ENCODE results near the gene EVI2A.

DNA sequence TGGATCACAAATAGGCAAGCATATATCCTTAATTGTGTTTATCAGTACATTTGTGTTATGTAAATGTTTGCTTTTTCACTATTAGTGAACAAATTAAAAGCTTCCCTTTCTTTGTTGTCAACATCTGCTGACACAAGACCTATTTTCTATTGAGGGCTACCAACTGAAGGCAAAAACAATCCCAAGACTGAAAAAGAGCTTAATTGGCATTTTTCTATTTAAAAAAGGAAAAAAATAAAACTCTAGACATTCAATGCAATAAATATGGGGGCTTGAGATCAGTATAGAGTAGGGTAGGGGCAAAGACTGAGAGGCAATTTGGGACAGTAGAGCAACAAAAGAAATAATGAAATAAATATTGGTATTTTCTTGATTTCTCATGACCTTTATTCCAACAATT is 48.6 kb downstream of the EVI2A start:
- TF ChIP-seq, protein P1, sequence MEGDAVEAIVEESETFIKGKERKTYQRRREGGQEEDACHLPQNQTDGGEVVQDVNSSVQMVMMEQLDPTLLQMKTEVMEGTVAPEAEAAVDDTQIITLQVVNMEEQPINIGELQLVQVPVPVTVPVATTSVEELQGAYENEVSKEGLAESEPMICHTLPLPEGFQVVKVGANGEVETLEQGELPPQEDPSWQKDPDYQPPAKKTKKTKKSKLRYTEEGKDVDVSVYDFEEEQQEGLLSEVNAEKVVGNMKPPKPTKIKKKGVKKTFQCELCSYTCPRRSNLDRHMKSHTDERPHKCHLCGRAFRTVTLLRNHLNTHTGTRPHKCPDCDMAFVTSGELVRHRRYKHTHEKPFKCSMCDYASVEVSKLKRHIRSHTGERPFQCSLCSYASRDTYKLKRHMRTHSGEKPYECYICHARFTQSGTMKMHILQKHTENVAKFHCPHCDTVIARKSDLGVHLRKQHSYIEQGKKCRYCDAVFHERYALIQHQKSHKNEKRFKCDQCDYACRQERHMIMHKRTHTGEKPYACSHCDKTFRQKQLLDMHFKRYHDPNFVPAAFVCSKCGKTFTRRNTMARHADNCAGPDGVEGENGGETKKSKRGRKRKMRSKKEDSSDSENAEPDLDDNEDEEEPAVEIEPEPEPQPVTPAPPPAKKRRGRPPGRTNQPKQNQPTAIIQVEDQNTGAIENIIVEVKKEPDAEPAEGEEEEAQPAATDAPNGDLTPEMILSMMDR (IDR thresholded peaks at IDR 0.05 in 8 of 11, conservative IDR thresholded peaks at IDR 0.05 in 3 of 11) = no peak
- TF ChIP-seq POLR2AphosphoS5 (IDR thresholded peaks at IDR 0.05) = no peak

All from spleen (tissue), 7 donors.